Tibial nerve (tissue), 4 donors: ENCODE measurements around the gene SLC5A6.

Source experiments
- CTCF ChIP-seq, 5 experiments: fragments of 200-600 bp in 3 of 5; fragments of 450-650 bp in 2 of 5; sonication (generic) in 3 of 5; IDR thresholded peaks; one replicate each; pipeline ENCODE4 v1.5.1; 2016 to 2019; ENCODE audit warnings: antibody characterized with exemption in 5 of 5, mild to moderate bottlenecking in 3 of 5, moderate library complexity in 2 of 5
- EP300 ChIP-seq, 2 donors: sonication (generic); formaldehyde crosslinking; IDR thresholded peaks; one replicate each; pipeline ENCODE4 v1.6.1; 2017; ENCODE audit warnings: antibody characterized with exemption in 2 of 2, mild to moderate bottlenecking in 1 of 2
- POLR2A ChIP-seq, 2 donors: fragments of 450-650 bp; IDR thresholded peaks; one replicate each; pipeline ENCODE4 v1.6.1; 2017; ENCODE audit warnings: antibody characterized with exemption in 2 of 2, mild to moderate bottlenecking in 2 of 2, moderate library complexity in 2 of 2

DNA sequence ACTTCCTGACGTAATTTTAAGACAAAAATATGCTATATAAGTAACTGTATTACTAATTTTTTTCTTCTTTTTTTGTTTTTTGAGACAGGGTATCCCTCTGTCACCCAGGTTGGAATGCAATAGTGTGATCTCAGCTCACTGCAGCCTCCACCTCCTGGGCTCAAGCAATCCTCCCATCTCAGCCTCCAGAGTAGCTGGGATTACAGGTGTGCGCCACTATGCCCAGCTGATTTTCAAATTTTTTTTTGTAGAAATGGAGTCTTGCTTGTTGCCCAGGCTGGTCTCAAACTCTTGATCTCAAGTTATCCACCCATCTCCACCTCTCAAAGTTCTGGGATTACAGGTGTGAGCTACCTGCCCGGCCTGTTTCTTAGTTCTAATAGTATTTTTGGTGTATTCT lies 33.6 kb downstream of the SLC5A6 start:
- TF ChIP-seq CTCF (IDR thresholded peaks at IDR 0.05), result no peak
- no peak for TF ChIP-seq EP300 (IDR thresholded peaks at IDR 0.05)
- no peak for TF ChIP-seq POLR2A (IDR thresholded peaks at IDR 0.05)
